EL (cell line): Measurements from ENCODE around the gene VRK2.
A peak's percentile ranks its signal among the peaks of the same experiment; 100 is the strongest.
"Not testable (repeated sequence)": the region's sequence is repeated elsewhere in the genome, so short reads cannot be mapped to it uniquely, and the experiment has no call there.

ENCODE experiments used
- DNase-seq: peaks from one replicate; pipeline ENCODE4 v3.0.0-alpha.2; 2016

The VRK2 gene

GRCh38 chr2:58055033-58055786 lies 8.6 kb downstream of the VRK2 start:
- no peak for DNase-seq

DNA sequence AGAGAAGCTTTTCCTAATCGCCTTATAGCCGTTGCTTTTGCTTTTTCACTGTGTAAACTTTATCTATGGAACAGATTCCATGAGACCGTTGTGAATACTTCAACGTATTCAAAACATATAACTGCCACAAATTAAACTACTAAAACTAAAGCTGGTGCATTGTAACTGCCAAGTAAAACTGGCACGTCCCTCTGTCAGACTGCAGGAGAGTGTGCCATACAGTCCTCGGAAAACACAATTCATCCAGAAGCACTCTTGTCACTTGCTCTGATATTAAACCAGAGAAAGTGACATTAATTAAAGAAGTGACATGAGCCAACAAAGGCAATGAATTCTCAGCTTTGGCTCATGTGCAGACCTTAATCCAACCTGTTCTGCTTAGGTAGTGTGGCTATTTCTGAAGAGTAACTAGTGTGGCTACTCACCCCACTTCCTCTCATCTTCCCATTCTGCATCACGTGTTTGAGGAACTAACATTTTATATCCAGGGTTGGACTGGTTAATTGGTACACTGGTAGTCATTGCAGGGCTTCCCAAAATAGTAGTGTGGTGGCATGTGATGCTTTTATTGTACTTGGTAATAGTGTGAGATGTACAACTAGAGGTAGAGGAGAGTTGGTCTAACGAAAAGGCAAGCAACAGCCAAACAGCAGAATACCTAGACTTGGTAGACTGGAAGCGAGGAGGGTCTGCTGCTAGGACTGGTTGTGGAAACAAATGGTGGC lies 9.7 kb downstream of the VRK2 start:
- no peak for DNase-seq

- DNase-seq, result no peak
Measured at GRCh38 chr2:58057707-58058530, 11.3 kb downstream of the VRK2 start.

GRCh38 chr2:58063641-58064040 lies 17.0 kb downstream of the VRK2 start:
- peak; percentile 65 for DNase-seq

DNA sequence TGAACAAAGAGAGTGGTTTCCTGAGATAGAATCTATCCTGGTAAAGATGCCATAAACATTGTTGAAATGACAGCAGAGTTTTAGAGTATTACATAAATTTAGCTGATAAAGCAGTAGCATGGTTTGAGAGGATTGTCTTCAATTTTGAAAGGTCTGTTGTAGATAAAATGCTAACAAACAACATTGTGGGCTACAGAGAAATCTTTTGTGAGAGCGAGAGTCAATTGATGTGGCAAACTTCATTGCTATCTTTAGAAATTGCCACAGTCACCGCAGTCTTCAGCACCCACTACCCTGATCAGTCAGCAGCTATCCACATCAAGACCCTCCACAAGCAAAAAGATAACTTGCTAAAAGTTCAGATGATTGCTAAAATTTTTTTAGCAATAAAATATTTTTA lies 17.5 kb downstream of the VRK2 start:
- DNase-seq, result no peak

DNA sequence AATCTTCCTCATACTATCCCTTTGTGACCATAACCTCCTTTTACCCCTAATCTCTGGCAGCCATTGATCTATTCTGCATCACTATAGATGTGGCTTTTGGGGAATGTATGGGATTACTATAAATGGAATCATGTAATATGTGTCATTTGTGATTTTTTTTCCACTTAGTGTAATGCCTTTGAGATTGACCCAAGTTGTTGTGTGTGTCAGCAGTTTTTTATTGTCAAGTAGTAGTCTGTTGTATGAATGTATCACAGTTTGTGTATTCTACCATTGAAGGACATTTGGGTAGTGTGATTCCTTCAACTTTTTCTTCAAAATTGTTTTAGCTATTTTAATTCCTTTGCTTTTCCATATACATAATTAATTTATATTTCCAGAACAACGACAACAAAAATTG lies 18.6 kb downstream of the VRK2 start:
- DNase-seq, result no peak

GRCh38 chr2:58067001-58067400 lies 20.4 kb downstream of the VRK2 start:
- DNase-seq, result no peak

DNA sequence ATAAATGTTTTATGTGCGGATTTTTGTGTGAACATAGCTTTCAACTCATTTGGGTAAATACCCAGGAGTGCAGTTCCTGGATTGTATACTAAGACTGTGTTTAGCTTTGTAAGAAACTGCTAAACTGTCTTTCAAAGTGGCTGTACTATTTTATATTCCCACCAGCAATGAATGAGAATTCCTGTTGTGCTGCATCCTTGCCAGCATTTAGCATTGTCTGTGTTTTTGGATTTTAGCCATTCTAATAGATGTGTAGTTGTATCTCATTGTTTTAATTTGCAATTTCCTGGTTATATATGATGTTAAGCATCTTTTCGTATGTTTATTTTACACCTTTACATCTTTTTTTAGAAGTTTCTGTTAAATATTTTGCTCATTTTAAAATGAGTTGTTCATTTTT lies 24.2 kb downstream of the VRK2 start:
- DNase-seq, result no peak

- no peak for DNase-seq
Measured at GRCh38 chr2:58072102-58072501, 25.5 kb downstream of the VRK2 start.

GRCh38 chr2:58073008-58073407 lies 26.4 kb downstream of the VRK2 start:
- DNase-seq, result no peak

GRCh38 chr2:58073751-58074150 lies 27.1 kb downstream of the VRK2 start:
- no peak for DNase-seq

DNA sequence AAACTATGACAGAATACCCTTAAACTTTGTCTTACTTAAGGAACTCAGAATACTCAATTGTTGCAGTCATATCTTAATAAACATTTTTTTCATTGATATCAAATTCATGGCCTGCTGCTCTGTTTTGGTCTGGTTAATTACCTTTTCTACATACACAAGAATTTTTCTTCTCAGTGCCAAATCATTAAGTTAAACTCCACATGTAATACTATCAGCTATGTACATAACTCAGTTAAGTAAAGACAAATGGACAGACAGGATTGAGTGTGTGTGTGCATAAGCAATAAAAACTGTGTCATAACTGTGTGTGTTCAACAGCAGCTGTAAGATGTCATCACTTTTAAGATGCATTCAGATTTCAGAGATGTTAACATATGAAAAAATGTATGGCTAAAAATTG lies 34.4 kb downstream of the VRK2 start:
- no peak for DNase-seq

- no peak for DNase-seq
Measured at GRCh38 chr2:58089081-58089480, 42.5 kb downstream of the VRK2 start.

- DNase-seq, result not testable (repeated sequence)
Measured at GRCh38 chr2:58092772-58093171, 46.2 kb downstream of the VRK2 start.

GRCh38 chr2:58097025-58097424 lies 50.4 kb downstream of the VRK2 start:
- no peak for DNase-seq

GRCh38 chr2:58098254-58099095 lies 51.9 kb downstream of the VRK2 start:
- DNase-seq, result peak; percentile 48

DNA sequence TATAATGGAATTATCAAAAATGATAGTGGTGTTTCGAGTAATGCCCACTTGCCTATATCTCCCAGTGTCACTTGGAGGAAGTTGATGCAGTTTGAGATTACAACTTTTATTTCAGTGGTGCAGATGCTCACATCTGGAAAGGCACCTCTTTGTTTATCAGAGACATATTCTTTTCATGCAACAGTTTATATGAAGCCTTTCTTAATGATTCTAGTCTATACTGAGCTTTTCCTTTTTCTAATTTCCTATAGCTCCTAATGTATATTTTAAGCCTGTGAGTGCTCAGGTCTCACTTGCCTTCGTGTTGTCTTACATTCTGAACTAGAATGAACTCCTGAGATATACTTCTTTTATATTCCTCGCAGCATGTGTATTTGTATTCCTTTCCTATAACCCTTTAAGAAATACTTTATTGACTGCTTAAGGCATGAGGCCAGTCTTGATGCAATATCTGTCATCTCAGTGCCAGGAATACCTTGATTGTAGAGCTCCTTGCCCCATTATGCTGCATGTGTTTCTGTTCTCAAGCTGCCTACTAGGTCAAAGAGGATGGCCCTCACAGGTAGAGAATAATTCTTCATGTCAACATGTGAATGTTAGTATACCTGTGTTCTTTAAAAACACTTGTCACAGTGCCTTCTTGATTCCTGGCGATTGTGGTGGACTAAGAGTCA lies 52.6 kb downstream of the VRK2 start:
- DNase-seq, result no peak

- no peak for DNase-seq
Measured at GRCh38 chr2:58101500-58101899, 54.9 kb downstream of the VRK2 start.

- no peak for DNase-seq
Measured at GRCh38 chr2:58106896-58107295, 60.3 kb downstream of the VRK2 start.

DNA sequence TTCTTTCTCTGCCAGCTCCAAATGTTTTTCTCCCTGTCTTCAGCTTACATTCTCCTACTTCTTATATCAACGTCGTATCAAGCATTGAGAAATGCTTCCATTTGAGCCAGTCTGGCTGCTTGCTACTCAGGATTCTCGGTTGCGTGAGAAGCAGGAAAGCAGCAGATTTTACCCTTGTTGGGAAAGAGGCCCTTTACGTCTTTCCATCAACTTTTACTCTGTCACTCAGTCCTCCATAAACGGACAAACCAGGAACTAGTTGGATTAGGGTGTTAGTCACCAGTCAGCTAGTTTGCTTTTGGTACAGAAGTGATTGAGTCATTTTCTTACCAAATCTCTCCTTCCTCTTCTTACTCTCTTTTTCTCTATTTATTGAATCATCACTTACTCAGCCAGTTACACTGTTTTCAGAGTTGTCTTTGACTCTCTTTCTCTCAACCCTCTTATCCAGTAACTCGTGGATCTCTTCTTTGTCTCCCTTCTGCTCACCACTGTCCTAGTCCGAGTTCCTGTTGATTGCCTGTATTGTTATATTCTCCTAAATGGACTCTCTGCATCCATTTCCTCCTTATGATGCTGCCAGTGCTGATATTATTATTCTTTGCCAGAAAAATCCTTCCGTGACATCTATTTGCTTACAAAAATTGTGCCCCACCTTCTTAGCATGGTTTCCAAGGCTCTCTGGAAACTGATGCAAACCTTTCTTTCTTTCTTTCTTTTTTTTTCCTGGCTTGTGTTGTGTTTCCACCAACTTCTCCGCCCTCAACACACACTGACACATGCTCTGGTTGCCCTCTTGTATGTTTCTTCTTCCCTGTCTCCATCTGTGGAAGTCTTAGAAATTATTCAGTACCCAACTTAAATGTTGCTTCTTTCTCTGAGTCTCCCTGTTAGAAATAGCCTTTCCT lies 61.5 kb downstream of the VRK2 start:
- DNase-seq, result peak; percentile 88

- DNase-seq, result no peak
Measured at GRCh38 chr2:58109481-58109880, 62.9 kb downstream of the VRK2 start.
